22Rv1 (cell line): Measurements from ENCODE around the gene GTF2E1.

Source experiments
- ZFX ChIP-seq: fragments of 450-650 bp; IDR thresholded peaks from 2 replicates; pipeline ENCODE4 v1.6.1; 2017; ENCODE audit warnings: antibody characterized with exemption, borderline replicate concordance
- TF ChIP-seq, protein P1 (sequence below): fragments of 450-650 bp; IDR thresholded peaks from 2 replicates; pipeline ENCODE4 v1.5.1; 2017; ENCODE audit warnings: mild to moderate bottlenecking

DNA sequence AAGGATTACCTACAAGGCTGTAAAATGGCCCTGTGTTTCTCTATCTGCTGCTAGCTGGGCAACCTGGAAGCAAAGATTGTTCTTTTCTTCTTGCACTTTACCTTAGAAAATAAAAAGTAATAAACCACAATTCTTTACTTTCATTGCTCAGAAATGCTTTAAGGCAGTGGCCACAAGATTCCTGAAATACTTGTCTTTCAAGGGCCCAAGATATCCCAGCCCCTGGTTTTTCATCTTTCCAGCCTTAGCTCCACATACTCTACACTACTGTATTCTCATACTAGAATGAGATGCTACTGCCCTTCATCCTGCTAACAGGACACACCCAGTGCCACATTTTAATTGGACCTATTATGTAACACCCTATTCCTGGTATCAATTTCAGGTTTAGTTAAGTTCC lies 78.9 kb downstream of the GTF2E1 start:
- TF ChIP-seq, protein P1, sequence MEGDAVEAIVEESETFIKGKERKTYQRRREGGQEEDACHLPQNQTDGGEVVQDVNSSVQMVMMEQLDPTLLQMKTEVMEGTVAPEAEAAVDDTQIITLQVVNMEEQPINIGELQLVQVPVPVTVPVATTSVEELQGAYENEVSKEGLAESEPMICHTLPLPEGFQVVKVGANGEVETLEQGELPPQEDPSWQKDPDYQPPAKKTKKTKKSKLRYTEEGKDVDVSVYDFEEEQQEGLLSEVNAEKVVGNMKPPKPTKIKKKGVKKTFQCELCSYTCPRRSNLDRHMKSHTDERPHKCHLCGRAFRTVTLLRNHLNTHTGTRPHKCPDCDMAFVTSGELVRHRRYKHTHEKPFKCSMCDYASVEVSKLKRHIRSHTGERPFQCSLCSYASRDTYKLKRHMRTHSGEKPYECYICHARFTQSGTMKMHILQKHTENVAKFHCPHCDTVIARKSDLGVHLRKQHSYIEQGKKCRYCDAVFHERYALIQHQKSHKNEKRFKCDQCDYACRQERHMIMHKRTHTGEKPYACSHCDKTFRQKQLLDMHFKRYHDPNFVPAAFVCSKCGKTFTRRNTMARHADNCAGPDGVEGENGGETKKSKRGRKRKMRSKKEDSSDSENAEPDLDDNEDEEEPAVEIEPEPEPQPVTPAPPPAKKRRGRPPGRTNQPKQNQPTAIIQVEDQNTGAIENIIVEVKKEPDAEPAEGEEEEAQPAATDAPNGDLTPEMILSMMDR = no peak
- no peak for TF ChIP-seq ZFX
